Measurements from ENCODE around the gene TRABD. TPM values are rescaled to one million over a fixed set of nuclear protein-coding genes. Genes with fewer than 3 reads are reported as not detected.
A peak's percentile ranks its signal among the peaks of the same experiment; 100 is the strongest.

TRABD gene
- total RNA-seq, 3 donors from 2014 or later, result 36.8 to 52.6 (median 42.7) TPM

DNA sequence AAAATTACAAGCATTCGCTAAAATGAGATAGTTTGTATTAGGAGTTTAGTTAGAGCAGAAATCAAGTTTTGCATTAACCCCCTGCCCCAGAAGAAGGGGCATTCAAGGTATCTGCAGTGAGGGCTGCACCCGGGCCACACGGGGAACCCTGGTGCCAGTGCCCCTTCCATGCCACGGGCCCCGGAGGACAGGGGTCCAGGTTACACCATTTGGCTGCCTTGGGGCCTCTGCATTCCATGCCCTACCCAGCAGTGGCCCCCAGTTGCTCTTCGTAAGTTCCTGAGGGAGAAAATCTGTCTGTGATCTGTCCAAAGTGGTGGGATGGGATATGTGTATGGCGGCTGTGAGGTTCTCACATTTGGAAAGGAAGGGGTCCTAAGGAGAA is 32.0 kb upstream of the TRABD start:
- H3K4me1 ChIP-seq (ENCODE audit: low read depth), result no peaks in the 10 kb centered on the region
- TF ChIP-seq, protein P1, sequence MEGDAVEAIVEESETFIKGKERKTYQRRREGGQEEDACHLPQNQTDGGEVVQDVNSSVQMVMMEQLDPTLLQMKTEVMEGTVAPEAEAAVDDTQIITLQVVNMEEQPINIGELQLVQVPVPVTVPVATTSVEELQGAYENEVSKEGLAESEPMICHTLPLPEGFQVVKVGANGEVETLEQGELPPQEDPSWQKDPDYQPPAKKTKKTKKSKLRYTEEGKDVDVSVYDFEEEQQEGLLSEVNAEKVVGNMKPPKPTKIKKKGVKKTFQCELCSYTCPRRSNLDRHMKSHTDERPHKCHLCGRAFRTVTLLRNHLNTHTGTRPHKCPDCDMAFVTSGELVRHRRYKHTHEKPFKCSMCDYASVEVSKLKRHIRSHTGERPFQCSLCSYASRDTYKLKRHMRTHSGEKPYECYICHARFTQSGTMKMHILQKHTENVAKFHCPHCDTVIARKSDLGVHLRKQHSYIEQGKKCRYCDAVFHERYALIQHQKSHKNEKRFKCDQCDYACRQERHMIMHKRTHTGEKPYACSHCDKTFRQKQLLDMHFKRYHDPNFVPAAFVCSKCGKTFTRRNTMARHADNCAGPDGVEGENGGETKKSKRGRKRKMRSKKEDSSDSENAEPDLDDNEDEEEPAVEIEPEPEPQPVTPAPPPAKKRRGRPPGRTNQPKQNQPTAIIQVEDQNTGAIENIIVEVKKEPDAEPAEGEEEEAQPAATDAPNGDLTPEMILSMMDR (IDR thresholded peaks at IDR 0.05), result no peak
- ATAC-seq (no peak), DNase-seq (no peak)
- no peaks in the 10 kb centered on the region for H3K36me3 ChIP-seq (ENCODE audit: low read depth)
- H3K4me3 ChIP-seq, result no peak overlapping the region
- H3K9me3 ChIP-seq, result no peaks in the 10 kb centered on the region
- intact Hi-C loops (cut with DNase I, micrococcal nuclease), result no loop called here

DNA sequence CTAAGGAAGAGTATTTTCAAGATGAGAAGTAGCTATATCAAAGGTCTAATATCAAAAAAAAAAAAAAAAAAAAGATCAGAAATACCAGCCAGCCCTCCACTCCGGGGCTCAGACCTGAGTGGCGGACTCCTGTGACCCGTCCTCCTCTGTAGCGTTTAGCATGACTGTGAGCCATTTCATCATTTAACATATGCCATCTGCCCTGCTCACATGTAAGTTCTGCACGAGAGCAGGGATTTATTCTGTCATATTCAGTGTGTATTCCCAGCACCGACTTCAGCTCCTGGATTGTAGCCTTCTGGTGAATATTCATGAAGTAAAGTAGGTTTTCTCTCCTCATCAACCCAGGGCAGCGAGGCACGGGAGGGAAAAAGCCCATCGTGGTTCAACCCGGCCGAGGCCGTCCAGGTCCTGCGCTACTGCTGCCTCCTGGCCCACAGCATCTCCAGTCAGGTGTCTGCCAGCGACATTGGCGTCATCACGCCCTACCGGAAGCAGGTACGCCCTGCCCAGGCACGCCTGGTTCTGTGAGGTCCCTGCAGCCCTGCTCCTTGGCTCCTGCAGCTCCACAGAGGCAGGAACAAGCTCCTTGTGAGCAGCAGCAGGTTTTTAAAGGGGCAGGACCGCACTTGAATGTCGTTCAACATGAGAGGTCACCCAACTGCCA is 27.9 kb upstream of the TRABD start:
- TF ChIP-seq, protein P1 (IDR thresholded peaks at IDR 0.05), result no peak
- Histone ChIP-seq H3K36me3 (ENCODE audit: low read depth) (no peaks in the 10 kb centered on the region), H3K9me3 (no peaks in the 10 kb centered on the region), H3K4me3 (no peak overlapping the region), H3K4me1 (ENCODE audit: low read depth) (no peaks in the 10 kb centered on the region)
- peak; percentile 99 for ATAC-seq
- peak; percentile 76 to 83 (median 81) for DNase-seq
- intact Hi-C loops (cut with DNase I, micrococcal nuclease), result no loop called here

DNA sequence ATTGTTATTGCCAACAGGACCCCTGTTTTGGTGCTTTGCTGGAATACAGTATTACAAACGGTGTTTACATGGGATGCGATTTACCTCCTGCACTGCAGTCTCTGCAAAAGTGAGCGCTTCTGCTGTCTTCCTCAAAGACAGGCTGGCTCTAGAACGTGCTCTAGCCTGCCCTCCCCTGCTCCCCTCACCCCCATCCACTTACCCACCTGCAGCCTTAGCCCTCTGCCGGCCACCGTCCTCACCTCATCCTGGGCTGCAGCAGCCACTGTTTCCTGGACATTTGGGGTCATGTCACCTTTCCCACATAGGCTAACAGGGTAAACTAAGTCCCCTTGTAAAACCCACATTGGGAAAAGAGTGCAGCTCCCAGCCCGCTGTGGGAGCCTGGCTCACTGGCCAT is 24.8 kb upstream of the TRABD start:
- no peaks in the 10 kb centered on the region for H3K9me3 ChIP-seq
- H3K4me1 ChIP-seq (ENCODE audit: low read depth), result no peaks in the 10 kb centered on the region
- no peaks in the 10 kb centered on the region for H3K36me3 ChIP-seq (ENCODE audit: low read depth)
- no peak overlapping the region for H3K4me3 ChIP-seq
- intact Hi-C loops (cut with DNase I, micrococcal nuclease), result no loop called here
- DNase-seq (no peak), ATAC-seq (no peak)
- TF ChIP-seq, protein P1 (IDR thresholded peaks at IDR 0.05), result no peak

- no peaks in the 10 kb centered on the region for H3K36me3 ChIP-seq (ENCODE audit: low read depth)
- no peak for ATAC-seq
- intact Hi-C loops (cut with DNase I, micrococcal nuclease), result no loop called here
- no peaks in the 10 kb centered on the region for H3K9me3 ChIP-seq
- no peak for DNase-seq
- TF ChIP-seq, protein P1 (IDR thresholded peaks at IDR 0.05), result no peak
- H3K4me1 ChIP-seq (ENCODE audit: low read depth), result no peaks in the 10 kb centered on the region
- H3K4me3 ChIP-seq, result no peak overlapping the region
Observed at GRCh38 chr22:50161508-50162390, 24.0 kb upstream of the TRABD start.

DNA sequence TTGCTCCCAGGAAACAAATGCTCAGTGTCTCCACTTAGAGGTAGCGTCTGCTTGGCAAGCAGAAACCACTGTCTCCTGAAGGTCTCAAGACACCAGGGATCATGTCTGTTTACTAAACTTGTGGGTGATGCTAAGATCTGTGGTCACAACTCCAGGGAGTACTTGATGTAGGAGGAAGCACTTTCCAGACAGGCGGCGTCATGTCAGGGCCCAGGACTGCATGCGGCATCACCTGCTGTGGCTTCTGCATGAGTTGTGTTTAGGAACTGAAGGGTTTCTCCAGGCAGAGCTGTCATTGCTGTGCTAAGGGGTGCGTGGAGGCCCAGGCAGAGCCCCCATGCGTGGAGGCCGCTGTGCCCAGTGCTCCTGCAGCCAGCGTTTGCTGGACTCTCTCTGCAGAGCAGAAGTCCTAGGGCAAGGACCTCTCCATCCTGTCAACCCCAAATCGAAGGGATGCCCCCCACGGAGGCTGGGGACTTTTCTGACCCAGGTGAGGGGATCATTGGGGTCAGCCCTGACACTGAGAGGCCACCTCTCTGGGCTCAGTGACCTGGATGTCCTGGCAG is 23.2 kb upstream of the TRABD start:
- no peaks in the 10 kb centered on the region for H3K36me3 ChIP-seq (ENCODE audit: low read depth)
- DNase-seq, result no peak
- TF ChIP-seq, protein P1 (IDR thresholded peaks at IDR 0.05), result no peak

More for the DNA sequence above, 23.2 kb upstream of the TRABD start:
- no peak for ATAC-seq
- intact Hi-C loops (cut with DNase I, micrococcal nuclease), result no loop called here
- H3K9me3 ChIP-seq, result no peaks in the 10 kb centered on the region
- no peak overlapping the region for H3K4me3 ChIP-seq
- no peaks in the 10 kb centered on the region for H3K4me1 ChIP-seq (ENCODE audit: low read depth)
